ENCODE results near the gene ZFYVE27. TPM values are rescaled to one million over a fixed set of nuclear protein-coding genes. Genes with fewer than 3 reads are reported as not detected.
A peak's percentile ranks its signal among the peaks of the same experiment; 100 is the strongest.

The ZFYVE27 gene
- total and polyA plus RNA-seq, 10 of the 15 experiments (the other 5 are each of a cell fraction or from before 2014, with no cell fraction given): 1.1 to 28.9 (median 21.4) TPM

GRCh38 chr10:97771055-97771891, 34.3 kb downstream of the ZFYVE27 start:
- Histone ChIP-seq H3K79me2 (ENCODE audit: control insufficient read depth, insufficient read depth, low read length) (no peaks in the 10 kb centered on the region), H3K9ac (ENCODE audit: control insufficient read depth, insufficient read depth, low read length) (no peak overlapping the region), H3K27me3 (replicated peaks in 1 of 2; ENCODE audit: control insufficient read depth in 2 of 2, insufficient read depth in 2 of 2, low read length in 1 of 2) (peaks cover 7 to 9% of the 10 kb centered on the region in 2 experiments; a peak in 3 of 4 replicates), H3K27ac (ENCODE audit: control insufficient read depth, insufficient read depth) (no peak overlapping the region), H2AFZ (ENCODE audit: control insufficient read depth, low read depth, low read length) (no peak overlapping the region), H4K20me1 (ENCODE audit: control insufficient read depth, insufficient read depth) (no peaks in the 10 kb centered on the region; the same call in 1 of the 2 replicates), H3K9me3 (replicated peaks; ENCODE audit: control insufficient read depth, insufficient read depth, low read length) (no peaks in the 10 kb centered on the region), H3K4me3 (no peak overlapping the region), H3K4me1 (ENCODE audit: control insufficient read depth, insufficient read depth, low read length) (no peaks in the 10 kb centered on the region), H3K36me3 (ENCODE audit: control insufficient read depth in 2 of 2, insufficient read depth in 2 of 2, low read length in 1 of 2) (no peaks in the 10 kb centered on the region), H3K4me2 (ENCODE audit: control insufficient read depth, insufficient read depth) (0 out of 2 replicates have a peak overlapping the region, but pooled peaks have one; percentile 17)
- ChIA-PET SMC1A (ENCODE audit: uncharacterized antibody, unreplicated experiment) (no interaction called here), POLR2A (no interaction called here), CTCF (no interaction called here), RAD21 (ENCODE audit: unreplicated experiment) (no interaction called here)
- ATAC-seq (peak; percentile 24), DNase-seq (ENCODE audit: low read depth, low spot score) (no peak), FAIRE-seq (no peak)
- BruUV-seq (replicated peaks): no TSS peak
- intact Hi-C loops (cut with micrococcal nuclease; ENCODE audit: unreplicated experiment): no loop called here
- in situ Hi-C loops (cut with MboI): no loop called here
- WGBS (ENCODE audit: insufficient coverage, insufficient replicate concordance, low lambda C conversion rate, missing lambda C conversion rate): 13% methylated on average over 81 of the region's 90 CpGs
- TF ChIP-seq BACH1 (IDR thresholded peaks at IDR 0.05; ENCODE audit: borderline replicate concordance): no peak
- TF ChIP-seq BCL11A (IDR thresholded peaks at IDR 0.05; ENCODE audit: low read depth, low read length): no peak
- no peak for TF ChIP-seq EP300 (IDR thresholded peaks at IDR 0.05; ENCODE audit: borderline replicate concordance in 1 of 2, control insufficient read depth in 1 of 2, low read depth in 2 of 2, low read length in 2 of 2)
- no peak for TF ChIP-seq SMAD5 (IDR thresholded peaks at IDR 0.05; ENCODE audit: low read depth)
- no peak for TF ChIP-seq NFXL1 (IDR thresholded peaks at IDR 0.05; ENCODE audit: borderline replicate concordance)
- no peak for TF ChIP-seq ZNF274 (IDR thresholded peaks at IDR 0.05; ENCODE audit: insufficient read depth, insufficient read length)
- TF ChIP-seq NRF1 (conservative IDR thresholded peaks at IDR 0.05; ENCODE audit: low read depth, low read length): no peak
- TF ChIP-seq CBX5 (IDR thresholded peaks at IDR 0.05; ENCODE audit: low read depth): no peak
- TF ChIP-seq ZBTB11 (CRISPR knock-in tag; IDR thresholded peaks at IDR 0.05): no peak
- TF ChIP-seq CBX3 (IDR thresholded peaks at IDR 0.05; ENCODE audit: borderline replicate concordance, low read depth): no peak
- no peak for TF ChIP-seq NFIC (IDR thresholded peaks at IDR 0.05; ENCODE audit: low read depth, low read length)
- TF ChIP-seq PBX3 (IDR thresholded peaks at IDR 0.05; ENCODE audit: insufficient replicate concordance, low read depth, low read length): no peak
- TF ChIP-seq ATF7 (IDR thresholded peaks at IDR 0.05; ENCODE audit: low read depth): no peak
- no peak for TF ChIP-seq RB1 (IDR thresholded peaks at IDR 0.05; ENCODE audit: borderline replicate concordance)
- no peak for TF ChIP-seq MXI1 (IDR thresholded peaks at IDR 0.05; ENCODE audit: low read depth, low read length)
